HG03520 (cell line): ENCODE results near the gene TUBG2.
"Not testable (repeated sequence)": the region's sequence is repeated elsewhere in the genome, so short reads cannot be mapped to it uniquely, and the experiment has no call there.

Source experiments
- ATAC-seq: cut with Tn5 transposase; IDR thresholded peaks from one replicate; pipeline ENCODE4 v1.9.1; 2021; ENCODE audit warnings: mild to moderate bottlenecking, moderate library complexity; ENCODE audit not compliant: unreplicated experiment

TUBG2 gene

DNA sequence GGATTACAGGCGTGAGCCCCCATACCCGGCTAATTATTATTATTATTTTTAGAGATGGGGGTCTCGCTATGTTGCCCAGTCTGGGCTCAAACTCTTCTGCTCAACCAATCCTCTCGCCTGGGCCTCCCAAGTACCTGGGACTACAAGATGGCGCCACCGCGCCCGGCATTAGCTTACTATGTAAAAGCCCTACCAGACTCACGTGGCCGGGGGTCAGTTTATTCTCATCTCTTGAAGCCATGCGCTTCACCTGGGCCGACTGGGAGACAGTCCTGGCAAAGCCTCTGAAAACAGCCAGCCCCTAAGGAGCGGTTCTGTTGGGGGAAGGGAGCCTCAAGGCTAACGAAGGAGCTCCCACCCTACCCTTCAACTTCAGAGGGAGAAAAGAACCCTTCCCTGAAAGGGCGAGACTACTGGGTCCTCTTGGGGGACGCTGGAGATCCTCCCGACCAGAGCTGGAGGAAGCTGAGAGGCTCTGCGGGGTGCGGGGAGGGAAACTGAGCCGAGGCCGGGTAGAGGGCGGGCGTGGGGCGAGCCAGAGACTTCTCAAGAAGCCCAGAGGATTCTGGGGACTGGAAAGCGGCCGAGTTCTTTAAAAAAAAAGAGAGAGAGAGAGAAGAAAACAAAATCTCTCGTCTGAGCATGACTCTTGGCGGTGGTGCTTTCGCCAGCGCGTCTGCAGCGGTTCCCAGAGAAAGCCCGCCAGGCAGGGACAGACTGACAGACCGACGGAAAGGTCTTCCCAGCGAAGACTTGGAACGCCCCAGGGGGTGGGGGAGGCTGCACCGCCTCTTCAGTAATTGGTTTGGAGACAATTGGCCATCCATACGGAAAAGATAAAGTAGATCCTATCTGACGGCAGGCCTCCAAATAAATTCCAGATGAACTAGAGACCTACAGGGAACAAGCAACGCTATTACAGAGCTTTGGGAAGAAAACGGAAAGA, 5.6 kb upstream of the TUBG2 start:
- no peak for ATAC-seq

GRCh38 chr17:42655528-42655927, 3.6 kb upstream of the TUBG2 start:
- ATAC-seq, result no peak

DNA sequence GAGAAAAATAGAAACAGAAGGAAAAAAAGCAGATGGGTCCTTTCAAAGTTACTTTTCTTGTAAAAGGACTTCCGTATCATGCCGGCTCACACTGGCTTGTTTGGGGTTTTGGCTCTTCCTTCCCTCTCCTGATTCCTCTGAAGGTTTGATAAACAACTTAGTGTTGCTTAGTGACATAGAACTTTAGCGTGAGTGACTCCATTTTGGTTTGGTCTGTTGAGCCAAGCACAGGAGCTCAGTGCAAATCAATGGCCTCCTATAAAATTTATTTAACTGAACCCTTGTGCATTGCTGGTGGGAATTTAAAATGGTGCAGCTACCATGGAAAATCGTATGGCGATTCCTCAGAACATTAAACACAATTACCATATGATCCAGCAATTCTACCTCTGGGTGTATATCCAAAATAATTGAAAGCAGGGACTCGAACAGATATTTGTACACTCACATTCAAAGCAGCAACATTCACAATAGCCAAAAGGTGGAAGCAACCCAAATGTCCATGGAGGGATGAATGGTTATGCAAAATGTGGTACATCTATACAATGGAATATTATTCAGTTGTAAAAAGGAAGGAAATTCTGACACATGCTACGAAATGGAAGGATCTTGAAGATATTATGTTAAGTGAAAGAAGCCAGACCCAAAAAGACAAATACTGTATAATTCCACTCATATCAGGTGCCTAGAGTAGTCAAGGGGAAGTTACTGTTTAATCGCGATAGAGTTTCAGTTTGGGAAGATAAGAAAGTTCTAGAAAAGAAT, 1.1 kb upstream of the TUBG2 start:
- ATAC-seq, result no peak

DNA sequence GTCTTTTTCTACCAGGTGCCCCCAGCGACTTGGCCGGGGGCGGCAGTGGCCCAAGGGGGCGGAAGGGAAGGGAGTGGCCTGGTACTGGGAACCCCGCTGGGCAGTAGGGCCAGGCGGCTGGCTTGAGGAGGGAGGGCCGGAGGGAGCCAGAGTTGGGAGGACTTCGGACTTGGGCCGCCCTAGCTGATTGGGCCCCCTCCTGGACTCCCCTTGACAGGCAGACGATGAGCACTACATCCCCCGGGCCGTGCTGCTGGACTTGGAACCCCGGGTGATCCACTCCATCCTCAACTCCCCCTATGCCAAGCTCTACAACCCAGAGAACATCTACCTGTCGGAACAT, 819 bp downstream of the TUBG2 start:
- not testable (repeated sequence) for ATAC-seq

GRCh38 chr17:42660692-42661345, 1.7 kb downstream of the TUBG2 start:
- ATAC-seq, result no peak

DNA sequence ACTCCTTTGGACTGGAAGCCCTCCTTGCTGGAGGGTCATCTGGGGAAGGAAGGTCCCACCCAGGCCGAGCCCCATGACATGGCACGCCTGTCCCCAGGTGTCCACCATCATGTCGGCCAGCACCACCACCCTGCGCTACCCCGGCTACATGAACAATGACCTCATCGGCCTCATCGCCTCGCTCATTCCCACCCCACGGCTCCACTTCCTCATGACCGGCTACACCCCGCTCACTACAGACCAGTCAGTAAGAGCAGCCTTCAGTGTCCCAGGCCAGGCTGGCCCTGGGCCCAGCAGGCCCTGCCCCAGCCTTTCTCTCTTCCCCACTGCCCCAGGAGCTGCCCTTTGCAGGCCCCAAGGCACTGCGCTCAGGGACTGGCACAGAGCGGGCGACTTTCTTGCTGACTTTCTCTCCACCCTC, 6.5 kb downstream of the TUBG2 start:
- no peak for ATAC-seq

GRCh38 chr17:42666126-42666525, 7.0 kb downstream of the TUBG2 start:
- not testable (repeated sequence) for ATAC-seq

- no peak for ATAC-seq
Observed at GRCh38 chr17:42667088-42667951, 8.2 kb downstream of the TUBG2 start.

DNA sequence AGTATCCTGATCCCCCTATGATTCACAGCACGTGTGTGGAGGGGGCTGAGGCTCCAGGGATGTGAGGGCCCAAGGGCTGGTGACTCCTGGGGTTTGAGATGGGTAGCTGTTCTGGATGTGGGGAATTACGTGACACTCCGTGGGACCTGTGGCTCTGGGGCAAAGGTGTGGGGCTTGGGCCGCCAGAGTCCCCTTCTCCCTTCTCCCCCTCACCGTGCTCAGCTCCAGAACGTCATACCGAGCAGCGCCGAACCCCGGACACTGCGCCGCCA, 10.6 kb downstream of the TUBG2 start:
- ATAC-seq, result no peak

DNA sequence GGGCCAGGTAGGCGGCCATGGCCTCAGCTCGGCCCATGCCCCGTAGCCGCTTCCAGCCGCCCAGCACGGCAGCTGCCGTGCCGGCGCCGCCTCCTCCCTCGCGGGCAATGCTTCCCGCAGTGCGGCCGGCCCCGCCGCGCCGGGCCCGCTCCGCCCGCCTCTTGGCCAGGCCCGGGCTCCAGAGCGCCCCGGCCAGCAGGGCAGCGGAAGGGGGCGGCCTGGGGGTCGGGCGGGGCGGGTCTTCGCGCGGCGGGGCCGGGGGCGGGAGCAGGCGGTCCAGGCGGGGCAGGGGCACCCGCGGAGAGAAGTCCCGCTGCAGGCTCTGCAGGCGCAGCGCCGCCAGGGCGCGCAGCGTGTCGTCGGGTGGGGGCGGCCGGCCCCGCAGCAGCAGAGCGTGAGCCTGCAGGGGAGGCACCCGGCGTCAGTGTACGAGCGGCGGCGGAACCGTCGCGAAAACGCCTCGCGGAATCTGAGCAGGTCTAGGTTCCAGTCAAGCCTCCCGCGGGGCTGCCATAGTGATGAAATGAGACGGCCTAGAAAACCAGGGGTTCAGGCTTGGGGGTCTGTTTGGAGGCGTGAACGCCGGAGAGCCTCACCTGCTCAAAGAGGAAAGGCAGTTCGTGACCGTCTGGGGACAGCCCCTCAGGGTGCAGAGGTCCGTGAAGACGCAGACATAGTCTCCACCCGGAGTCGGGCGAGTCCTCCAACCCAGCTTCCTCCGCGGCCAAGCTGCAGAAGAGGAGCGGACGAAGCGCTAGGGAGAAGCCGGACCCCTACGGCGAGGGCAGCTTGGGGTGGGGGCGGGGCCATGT, 11.1 kb downstream of the TUBG2 start:
- ATAC-seq, result no peak

DNA sequence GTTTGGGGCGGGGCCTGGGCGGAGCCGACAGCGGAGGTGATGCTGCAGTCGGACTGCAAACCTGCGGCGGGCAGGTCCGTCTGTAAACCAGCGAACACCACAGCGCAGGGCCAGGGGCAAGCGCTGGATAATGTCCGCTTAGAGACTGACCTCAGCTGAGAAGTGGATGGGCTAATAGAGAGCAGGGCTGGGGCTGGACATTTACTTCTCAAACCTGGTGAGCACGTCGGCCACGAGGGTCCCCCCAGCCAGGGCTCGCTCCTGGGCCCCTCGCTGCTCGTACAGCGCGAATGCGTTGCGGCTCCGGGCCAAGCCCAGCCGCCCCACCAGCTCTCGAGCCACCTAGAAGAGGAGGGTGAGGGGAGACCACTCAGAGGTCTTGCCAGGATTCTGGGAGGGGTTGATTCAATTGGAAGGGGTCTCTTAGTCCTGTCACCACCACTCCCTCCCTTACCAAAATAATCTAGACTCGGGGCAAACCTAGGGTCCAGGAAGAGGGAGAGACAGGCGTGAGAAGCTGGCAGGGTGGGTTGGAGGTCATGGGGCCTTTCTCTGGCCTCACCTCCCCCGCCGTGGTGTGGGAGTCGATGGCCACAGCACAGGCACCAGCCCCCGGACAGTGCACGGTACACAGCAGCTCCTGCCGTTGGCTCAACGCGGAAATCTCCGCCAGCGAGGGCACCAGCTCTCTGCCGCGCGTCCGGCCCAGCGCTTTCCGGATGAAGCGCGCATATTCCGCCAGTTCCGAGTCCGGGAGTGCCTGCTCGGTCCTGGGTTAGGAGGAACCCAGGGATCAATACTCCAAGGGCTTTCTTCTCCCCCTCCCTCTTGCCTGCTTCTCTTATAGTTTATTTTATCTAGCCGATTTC, 11.9 kb downstream of the TUBG2 start:
- ATAC-seq, result no peak

GRCh38 chr17:42672038-42672437, 13.0 kb downstream of the TUBG2 start:
- ATAC-seq, result no peak

GRCh38 chr17:42673266-42673884, 14.3 kb downstream of the TUBG2 start:
- ATAC-seq, result no peak

DNA sequence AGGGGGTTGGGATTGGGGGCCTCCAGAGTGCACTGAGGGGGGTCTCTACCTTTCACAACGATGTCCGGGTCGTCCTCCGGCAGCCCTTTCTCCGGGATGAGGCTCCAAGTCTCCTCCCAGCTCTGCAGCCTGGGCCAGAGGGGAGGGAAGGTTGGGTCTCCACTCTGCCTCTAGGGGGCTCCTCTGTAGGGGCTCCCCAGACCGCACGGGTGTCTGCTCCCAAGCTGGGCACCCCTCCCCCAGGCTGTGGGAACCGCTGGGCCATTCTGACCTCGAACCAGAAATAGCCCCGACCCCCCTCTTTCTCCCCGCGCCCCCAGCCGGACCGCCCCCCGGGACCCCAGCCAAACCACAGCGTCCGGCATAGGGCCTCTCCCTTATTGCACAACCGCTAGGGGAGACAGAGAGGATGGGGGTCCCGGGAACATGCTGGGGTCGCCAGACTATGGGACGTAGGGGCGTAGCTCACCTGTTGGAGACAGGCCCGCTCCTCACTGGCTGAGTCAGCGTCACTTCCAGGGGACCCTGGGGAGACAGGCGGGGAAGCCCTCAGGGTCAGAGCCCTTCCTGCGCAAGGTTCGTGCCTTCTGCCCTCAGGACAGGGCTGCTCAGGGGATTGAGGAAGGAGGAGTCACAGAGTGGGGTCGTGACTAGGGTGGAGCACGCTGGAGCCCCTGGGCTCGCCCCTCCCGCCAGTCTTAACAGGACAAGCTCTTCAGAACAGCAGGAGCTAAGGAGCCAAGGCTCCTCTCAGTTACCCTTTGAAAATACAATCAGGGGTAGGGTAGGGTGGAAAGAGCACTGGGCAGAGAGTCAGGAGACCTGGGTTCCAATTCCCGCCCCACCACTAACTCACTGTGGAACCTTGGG, 15.0 kb downstream of the TUBG2 start:
- no peak for ATAC-seq

- ATAC-seq, result no peak
Observed at GRCh38 chr17:42674755-42675347, 15.8 kb downstream of the TUBG2 start.

GRCh38 chr17:42675348-42675964, 16.4 kb downstream of the TUBG2 start:
- no peak for ATAC-seq

DNA sequence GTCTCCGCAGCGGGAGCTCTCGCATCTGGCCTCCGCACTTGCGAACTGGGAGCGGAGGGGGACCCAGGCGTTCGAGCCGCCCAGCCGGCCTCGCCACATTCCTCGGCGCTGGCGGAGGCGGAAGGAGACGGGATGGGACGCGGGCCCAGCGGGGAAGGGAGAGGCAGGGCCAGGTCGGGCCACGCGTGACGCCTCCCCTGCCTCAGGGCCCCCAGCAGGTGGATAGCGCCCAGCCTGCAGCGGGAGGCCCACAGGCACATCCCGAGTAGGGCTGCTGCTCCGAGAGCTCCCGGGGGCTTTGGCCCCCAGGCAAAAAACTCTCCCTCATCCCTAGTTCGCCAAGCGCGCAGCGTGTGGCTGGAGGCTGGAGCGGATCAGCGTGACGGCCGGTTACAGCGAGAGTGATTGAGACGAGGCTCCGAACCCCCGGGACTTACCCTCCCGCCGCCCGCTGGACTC, 16.9 kb downstream of the TUBG2 start:
- ATAC-seq, result no peak
